Trophoblast cell (in vitro differentiated cells and primary cell): ENCODE measurements around the gene ARMC3.

ENCODE experiments used
- DNase-seq, 2 donors: peaks; one replicate each; pipeline ENCODE4 v3.0.0-alpha.2; 2016
- H2AFZ ChIP-seq: 2 replicates; pipeline ENCODE4 v1.6.1; 2013; ENCODE audit warnings: low read length, moderate library complexity, mild to moderate bottlenecking; ENCODE audit not compliant: insufficient read depth, poor library complexity
- H2AK5ac ChIP-seq: 2 replicates; pipeline ENCODE4 v1.6.1; 2013; ENCODE audit warnings: mild to moderate bottlenecking, low read length
- H2BK120ac ChIP-seq: 2 replicates; pipeline ENCODE4 v1.6.1; 2013; ENCODE audit warnings: low read length, mild to moderate bottlenecking, moderate library complexity; ENCODE audit not compliant: insufficient read depth, poor library complexity
- H2BK12ac ChIP-seq: 2 replicates; pipeline ENCODE4 v1.6.1; 2013; ENCODE audit warnings: mild to moderate bottlenecking, low read length, moderate library complexity
- H2BK5ac ChIP-seq: 2 replicates; pipeline ENCODE4 v1.6.1; 2013; ENCODE audit warnings: low read length, low read depth, moderate library complexity, mild to moderate bottlenecking; ENCODE audit not compliant: poor library complexity
- H3K14ac ChIP-seq: 2 replicates; pipeline ENCODE4 v1.6.1; 2013; ENCODE audit warnings: mild to moderate bottlenecking, low read length
- H3K18ac ChIP-seq: 2 replicates; pipeline ENCODE4 v1.6.1; 2013; ENCODE audit warnings: mild to moderate bottlenecking, low read length
- H3K23ac ChIP-seq: 2 replicates; pipeline ENCODE4 v1.6.1; 2013; ENCODE audit warnings: low read length
- H3K27ac ChIP-seq: 2 replicates; pipeline ENCODE4 v1.5.1; 2013; ENCODE audit warnings: low read depth, mild to moderate bottlenecking, inconsistent platforms, low read length, moderate library complexity
- H3K27me3 ChIP-seq: 2 replicates; pipeline ENCODE4 v1.6.1; 2013; ENCODE audit warnings: inconsistent platforms, mild to moderate bottlenecking, low read length, moderate library complexity; ENCODE audit not compliant: insufficient read depth
- H3K36me3 ChIP-seq, 2 experiments: 1 replicate in 1 of 2; 2 replicates in 1 of 2; pipeline ENCODE4 v1.6.1; 2013; ENCODE audit warnings: low read length in 2 of 2, mild to moderate bottlenecking in 2 of 2, moderate library complexity in 1 of 2; ENCODE audit not compliant: insufficient read depth in 2 of 2, control insufficient read depth in 1 of 2
- H3K4ac ChIP-seq: 2 replicates; pipeline ENCODE4 v1.6.1; 2013; ENCODE audit warnings: low read depth, mild to moderate bottlenecking, low read length, moderate library complexity
- H3K4me1 ChIP-seq, 2 experiments: 1 replicate in 1 of 2; 2 replicates in 1 of 2; pipeline ENCODE4 v1.6.1; 2013; ENCODE audit warnings: low read length in 2 of 2, mild to moderate bottlenecking in 2 of 2, moderate library complexity in 1 of 2; ENCODE audit not compliant: insufficient read depth in 2 of 2, control insufficient read depth in 1 of 2
- H3K4me2 ChIP-seq: 2 replicates; pipeline ENCODE4 v1.6.1; 2013; ENCODE audit warnings: inconsistent platforms, mild to moderate bottlenecking, low read length, moderate library complexity
- H3K4me3 ChIP-seq: 2 replicates; pipeline ENCODE4 v1.5.1; 2013; ENCODE audit warnings: mild to moderate bottlenecking, low read depth, low read length, inconsistent platforms
- H3K79me1 ChIP-seq: one replicate; pipeline ENCODE4 v1.6.1; 2013; ENCODE audit warnings: low read length
- H3K79me2 ChIP-seq: 2 replicates; pipeline ENCODE4 v1.6.1; 2013; ENCODE audit warnings: low read length, mild to moderate bottlenecking; ENCODE audit not compliant: control insufficient read depth, insufficient read depth, poor library complexity
- H3K9ac ChIP-seq: 2 replicates; pipeline ENCODE4 v1.6.1; 2013; ENCODE audit warnings: mild to moderate bottlenecking, low read length
- H3K9me3 ChIP-seq: 2 replicates; pipeline ENCODE4 v1.6.1; 2013; ENCODE audit warnings: low read depth, mild to moderate bottlenecking, control low read depth, inconsistent platforms, low read length; ENCODE audit not compliant: insufficient read depth
- H4K12ac ChIP-seq: 2 replicates; pipeline ENCODE4 v1.6.1; 2013; ENCODE audit warnings: low read depth, mild to moderate bottlenecking, low read length, moderate library complexity
- H4K8ac ChIP-seq: 2 replicates; pipeline ENCODE4 v1.6.1; 2013; ENCODE audit warnings: low read depth, mild to moderate bottlenecking, low read length, moderate library complexity
- H4K91ac ChIP-seq: one replicate; pipeline ENCODE4 v1.6.1; 2013; ENCODE audit warnings: low read depth, mild to moderate bottlenecking, low read length, moderate library complexity
- WGBS: extraction: QIAGEN DNeasy Blood & Tissue Kit; methylation state at CpG from one replicate; pipeline ENCODE4 v1.1.7; 2013; ENCODE audit warnings: missing lambda C conversion rate; ENCODE audit not compliant: insufficient read length, insufficient coverage; ENCODE audit errors: extremely low coverage; 5-methylcytosine and 5-hydroxymethylcytosine counted together

Gene ARMC3

GRCh38 chr10:23055424-23056185 lies 127.8 kb downstream of the ARMC3 start:
- no peaks in the 10 kb centered on the region for H3K27me3 ChIP-seq
- no peak overlapping the region for H2AK5ac ChIP-seq
- no peak overlapping the region for H4K12ac ChIP-seq
- H3K18ac ChIP-seq = no peak overlapping the region
- no peak for DNase-seq
- H3K14ac ChIP-seq = no peak overlapping the region
- H2BK120ac ChIP-seq = no peak overlapping the region
- no peak overlapping the region for H3K4me3 ChIP-seq
- H3K9ac ChIP-seq = no peak overlapping the region
- no peak overlapping the region for H2BK12ac ChIP-seq
- H3K27ac ChIP-seq = no peak overlapping the region
- H3K4ac ChIP-seq = no peak overlapping the region
- no peak overlapping the region for H2AFZ ChIP-seq
- H3K9me3 ChIP-seq = no peaks in the 10 kb centered on the region
- H3K4me1 ChIP-seq = peaks cover 4 to 14% of the 10 kb centered on the region in 2 experiments
- no peak overlapping the region for H4K8ac ChIP-seq
- no peak overlapping the region for H3K23ac ChIP-seq
- WGBS = no CpG with 5 or more reads among the region's 7 CpGs
- peak overlapping the region; percentile 28 for H4K91ac ChIP-seq
- peaks cover 14% of the 10 kb centered on the region for H3K79me1 ChIP-seq
- no peaks in the 10 kb centered on the region for H3K79me2 ChIP-seq
- no peak overlapping the region for H2BK5ac ChIP-seq
- H3K4me2 ChIP-seq = no peak overlapping the region
- no peaks in the 10 kb centered on the region for H3K36me3 ChIP-seq

DNA sequence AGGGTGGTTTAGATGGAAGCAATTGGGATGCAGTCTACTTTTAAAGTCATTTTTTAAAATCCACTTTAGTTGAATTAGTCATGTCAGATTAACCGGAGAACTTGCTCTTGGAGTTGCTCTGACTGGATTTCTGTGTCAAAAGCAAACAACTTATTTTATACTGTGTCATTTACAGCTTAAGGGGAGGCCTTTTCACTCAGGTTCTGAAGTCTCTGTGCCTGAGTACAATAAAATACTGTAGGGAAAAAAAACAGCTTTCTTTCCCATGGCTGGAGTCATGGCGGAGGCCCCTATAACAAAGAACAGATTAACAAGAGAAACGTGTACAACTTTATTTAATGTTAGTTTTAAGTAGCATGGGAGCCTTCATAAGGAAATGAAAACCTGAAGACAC lies 128.3 kb downstream of the ARMC3 start:
- no peak overlapping the region for H4K8ac ChIP-seq
- WGBS = no CpG with 5 or more reads among the region's 3 CpGs

DNA sequence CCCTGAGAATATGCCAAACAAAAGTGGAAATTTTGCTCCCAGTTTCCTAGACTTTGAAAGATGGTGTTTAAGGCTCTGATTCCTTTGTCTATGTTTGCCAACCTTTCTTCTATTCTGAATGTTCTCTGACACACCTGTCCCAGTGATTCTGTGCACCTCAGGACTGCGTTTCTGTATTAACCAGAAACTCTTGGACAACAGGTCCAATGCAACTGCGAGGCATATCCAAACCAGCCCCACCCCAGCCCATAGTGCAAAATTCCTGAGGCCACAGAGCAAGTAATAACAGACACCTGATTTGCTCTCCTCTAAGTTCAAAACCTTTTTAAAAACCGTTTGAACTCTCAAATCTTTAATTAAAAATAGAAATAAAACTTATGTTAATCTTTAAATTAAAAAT lies 130.5 kb downstream of the ARMC3 start:
- Histone ChIP-seq H3K4me3 (no peak overlapping the region), H3K14ac (no peak overlapping the region), H3K23ac (no peak overlapping the region), H2BK5ac (no peak overlapping the region), H3K4me2 (no peak overlapping the region), H2AFZ (no peak overlapping the region), H2BK120ac (no peak overlapping the region), H3K4me1 (peaks cover 0 to 2% of the 10 kb centered on the region in 2 experiments), H3K9me3 (peaks cover 3% of the 10 kb centered on the region), H3K79me2 (no peaks in the 10 kb centered on the region), H4K8ac (no peak overlapping the region), H4K12ac (no peak overlapping the region), H3K36me3 (no peaks in the 10 kb centered on the region), H4K91ac (no peak overlapping the region), H3K9ac (no peak overlapping the region), H3K27me3 (no peaks in the 10 kb centered on the region), H3K27ac (no peak overlapping the region), H3K18ac (no peak overlapping the region), H3K79me1 (peaks cover 3% of the 10 kb centered on the region), H2AK5ac (no peak overlapping the region), H2BK12ac (no peak overlapping the region), H3K4ac (no peak overlapping the region)
- no CpG with 5 or more reads among the region's 3 CpGs for whole genome bisulfite sequencing
- no peak for DNase-seq

More for the DNA sequence above, 128.3 kb downstream of the ARMC3 start:
- H3K36me3 ChIP-seq = no peaks in the 10 kb centered on the region
- H2AFZ ChIP-seq = no peak overlapping the region
- H4K12ac ChIP-seq = no peak overlapping the region
- peaks cover 3% of the 10 kb centered on the region for H3K9me3 ChIP-seq
- H3K27ac ChIP-seq = no peak overlapping the region
- H2BK5ac ChIP-seq = no peak overlapping the region
- no peak overlapping the region for H3K4me2 ChIP-seq
- H2BK120ac ChIP-seq = no peak overlapping the region
- no peak overlapping the region for H3K4ac ChIP-seq
- no peak overlapping the region for H3K9ac ChIP-seq
- H3K23ac ChIP-seq = no peak overlapping the region
- peaks cover 4 to 14% of the 10 kb centered on the region in 2 experiments for H3K4me1 ChIP-seq
- H2AK5ac ChIP-seq = no peak overlapping the region
- no peaks in the 10 kb centered on the region for H3K27me3 ChIP-seq
- no peaks in the 10 kb centered on the region for H3K79me2 ChIP-seq
- no peak overlapping the region for H4K91ac ChIP-seq
- DNase-seq = no peak
- H2BK12ac ChIP-seq = no peak overlapping the region
- no peak overlapping the region for H3K18ac ChIP-seq
- H3K4me3 ChIP-seq = no peak overlapping the region
- H3K14ac ChIP-seq = no peak overlapping the region
- peaks cover 13% of the 10 kb centered on the region for H3K79me1 ChIP-seq

GRCh38 chr10:23060918-23061317 lies 133.1 kb downstream of the ARMC3 start:
- no peak overlapping the region for H2BK5ac ChIP-seq
- H3K27ac ChIP-seq = no peak overlapping the region
- H3K79me2 ChIP-seq = no peaks in the 10 kb centered on the region
- no peak overlapping the region for H4K8ac ChIP-seq
- H2AK5ac ChIP-seq = no peak overlapping the region
- no peak overlapping the region for H3K14ac ChIP-seq
- no peak overlapping the region for H4K91ac ChIP-seq
- no peak overlapping the region for H2BK12ac ChIP-seq
- no peak overlapping the region for H2AFZ ChIP-seq
- no peaks in the 10 kb centered on the region for H3K27me3 ChIP-seq
- peak overlapping the region; percentile 33 for H2BK120ac ChIP-seq
- no peak overlapping the region for H3K9ac ChIP-seq
- H3K23ac ChIP-seq = no peak overlapping the region
- H3K4me2 ChIP-seq = no peak overlapping the region
- no peak overlapping the region for H3K4ac ChIP-seq
- H3K4me3 ChIP-seq = no peak overlapping the region
- no peaks in the 10 kb centered on the region for H3K79me1 ChIP-seq
- WGBS = no CpG with 5 or more reads among the region's 2 CpGs
- peaks cover 0 to under 1% of the 10 kb centered on the region in 2 experiments for H3K4me1 ChIP-seq
- H3K36me3 ChIP-seq = no peaks in the 10 kb centered on the region
- DNase-seq = no peak
- no peak overlapping the region for H3K18ac ChIP-seq
- peaks cover 3% of the 10 kb centered on the region for H3K9me3 ChIP-seq
- no peak overlapping the region for H4K12ac ChIP-seq
